Measurements from ENCODE around the gene SEL1L3. TPM values are rescaled to one million over a fixed set of nuclear protein-coding genes. Genes with fewer than 3 reads are reported as not detected.

SEL1L3 gene
- total RNA-seq, 2 experiments from 2014 or later, result 47.6 to 63.4 TPM

GRCh38 chr4:25859429-25860148 lies 3.2 kb downstream of the SEL1L3 start:
- Mint-ChIP-seq H3K27me3 (no peaks in the 10 kb centered on the region), H3K36me3 (ENCODE audit: low read depth) (peaks cover 16% of the 10 kb centered on the region), H3K4me3 (peak overlapping the region; percentile 95), H3K27ac (peak overlapping the region; percentile 97), H3K9me3 (no peaks in the 10 kb centered on the region), H3K4me1 (peaks cover 69% of the 10 kb centered on the region)
- POLR2A ChIA-PET, result interaction anchor here (0.6 kb wide), 1 partner anchor 342 kb away, joined by 3 read pairs; no protein-coding TSS in a partner anchor
- CTCF ChIA-PET, result interaction anchor here (0.6 to 1.6 kb wide), 6 partner anchors 9 to 1001 kb away, joined by 3 read pairs; partner anchors contain the start of genes STIM2 and ZCCHC4
- DNase-seq, result peak; percentile 62

DNA sequence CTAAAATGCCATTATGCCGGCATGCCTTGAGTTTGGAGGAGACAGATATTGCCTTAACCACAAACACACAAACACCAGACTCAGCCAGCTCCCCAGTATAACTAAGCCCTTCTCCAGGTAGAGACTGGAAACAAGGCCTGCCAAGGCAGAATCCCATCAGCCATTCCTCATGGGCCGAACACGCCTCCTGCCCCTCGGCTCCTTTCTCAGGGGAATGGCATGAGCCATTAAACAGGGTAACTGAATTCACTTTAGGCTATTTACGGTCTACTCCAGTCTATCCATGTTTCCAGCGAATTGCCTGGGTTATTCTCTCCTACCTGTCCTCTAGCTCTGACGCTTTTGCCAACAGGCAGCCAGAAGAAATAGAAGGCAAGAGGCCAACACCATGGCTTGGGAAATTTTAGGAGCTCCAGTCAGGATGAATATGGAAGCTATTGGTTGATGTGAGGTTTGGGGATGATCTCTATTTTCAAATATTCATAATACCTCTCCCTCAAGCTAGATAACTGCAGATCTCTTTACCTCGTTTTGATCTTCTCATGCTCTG lies 4.9 kb downstream of the SEL1L3 start:
- no peaks in the 10 kb centered on the region for H3K9me3 Mint-ChIP-seq
- ChIA-PET POLR2A (no interaction called here), CTCF (interaction anchor here (1.1 to 1.5 kb wide), 2 partner anchors 10 to 21 kb away, joined by 3 read pairs; no protein-coding TSS in a partner anchor)
- H3K4me1 Mint-ChIP-seq, result peaks cover 77% of the 10 kb centered on the region
- no peak overlapping the region for H3K4me3 Mint-ChIP-seq
- no peaks in the 10 kb centered on the region for H3K27me3 Mint-ChIP-seq
- peak overlapping the region; percentile 47 for H3K27ac Mint-ChIP-seq
- DNase-seq, result no peak
- H3K36me3 Mint-ChIP-seq (ENCODE audit: low read depth), result peaks cover 16% of the 10 kb centered on the region

GRCh38 chr4:25857403-25857802 lies 5.4 kb downstream of the SEL1L3 start:
- Mint-ChIP-seq H3K36me3 (ENCODE audit: low read depth) (peaks cover 18% of the 10 kb centered on the region), H3K4me1 (peaks cover 77% of the 10 kb centered on the region), H3K9me3 (no peaks in the 10 kb centered on the region), H3K27ac (no peak overlapping the region), H3K27me3 (no peaks in the 10 kb centered on the region), H3K4me3 (no peak overlapping the region)
- POLR2A ChIA-PET, result no interaction called here
- CTCF ChIA-PET, result interaction anchor here (1.1 to 1.5 kb wide), 2 partner anchors 10 to 20 kb away, joined by 3 read pairs; no protein-coding TSS in a partner anchor
- no peak for DNase-seq

DNA sequence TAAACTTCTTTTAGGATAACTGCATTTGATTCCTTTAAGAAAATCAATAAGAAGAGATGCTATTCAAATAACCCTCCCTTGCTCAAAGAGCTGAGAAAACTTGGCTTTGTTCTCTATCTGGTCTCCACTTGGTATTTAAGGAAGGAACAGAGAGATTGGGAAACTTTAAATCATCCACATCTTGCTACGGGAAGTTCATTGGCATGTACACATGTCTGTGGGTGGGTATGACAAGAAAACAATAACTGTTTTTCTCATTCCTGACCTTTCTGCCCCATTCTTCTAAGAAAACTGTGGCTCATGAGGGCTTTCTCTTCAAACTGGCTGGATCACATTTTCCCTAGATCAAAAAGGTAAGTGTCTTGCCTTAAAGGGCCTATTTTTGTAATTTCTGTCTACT lies 6.0 kb downstream of the SEL1L3 start:
- ChIA-PET POLR2A (no interaction called here), CTCF (interaction anchor here (0.6 kb wide), 1 partner anchor 9 kb away, joined by 3 read pairs; no protein-coding TSS in a partner anchor)
- H3K27ac Mint-ChIP-seq, result no peak overlapping the region
- no peaks in the 10 kb centered on the region for H3K27me3 Mint-ChIP-seq
- no peak overlapping the region for H3K4me3 Mint-ChIP-seq
- H3K36me3 Mint-ChIP-seq (ENCODE audit: low read depth), result peaks cover 18% of the 10 kb centered on the region
- H3K4me1 Mint-ChIP-seq, result peaks cover 76% of the 10 kb centered on the region
- H3K9me3 Mint-ChIP-seq, result no peaks in the 10 kb centered on the region
- DNase-seq, result no peak

DNA sequence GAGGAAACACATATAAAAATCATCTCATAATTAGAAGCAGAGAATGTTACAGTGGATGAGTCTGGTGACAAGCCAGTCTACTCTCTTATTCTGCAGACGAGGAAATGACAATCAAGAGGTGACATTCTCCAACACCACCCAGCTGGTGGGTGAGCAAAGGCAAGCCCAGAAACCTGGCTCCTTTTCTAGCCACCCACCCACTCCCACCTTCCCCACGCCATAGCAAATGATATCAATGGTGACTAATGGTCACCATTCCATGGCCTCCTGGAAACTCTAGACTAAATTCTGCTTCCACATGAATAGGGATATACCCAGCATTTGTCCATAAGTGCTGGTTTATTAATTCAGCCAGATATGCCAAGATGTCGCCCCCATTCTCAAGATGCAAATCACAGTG lies 10.7 kb downstream of the SEL1L3 start:
- Mint-ChIP-seq H3K27ac (no peak overlapping the region), H3K4me3 (no peak overlapping the region), H3K4me1 (peaks cover 56% of the 10 kb centered on the region), H3K27me3 (no peaks in the 10 kb centered on the region), H3K36me3 (ENCODE audit: low read depth) (peaks cover 25% of the 10 kb centered on the region), H3K9me3 (no peaks in the 10 kb centered on the region)
- ChIA-PET POLR2A (no interaction called here), CTCF (no interaction called here)
- DNase-seq, result no peak

GRCh38 chr4:25847329-25847728 lies 15.5 kb downstream of the SEL1L3 start:
- peaks cover 56% of the 10 kb centered on the region for H3K4me1 Mint-ChIP-seq
- H3K4me3 Mint-ChIP-seq, result no peak overlapping the region
- ChIA-PET POLR2A (no interaction called here), CTCF (no interaction called here)
- peaks cover 45% of the 10 kb centered on the region for H3K36me3 Mint-ChIP-seq (ENCODE audit: low read depth)
- no peaks in the 10 kb centered on the region for H3K27me3 Mint-ChIP-seq
- DNase-seq, result no peak
- no peak overlapping the region for H3K27ac Mint-ChIP-seq
- H3K9me3 Mint-ChIP-seq, result no peaks in the 10 kb centered on the region

- H3K4me1 Mint-ChIP-seq, result peaks cover 62% of the 10 kb centered on the region
- POLR2A ChIA-PET, result no interaction called here
- H3K9me3 Mint-ChIP-seq, result no peaks in the 10 kb centered on the region
- no peak overlapping the region for H3K4me3 Mint-ChIP-seq
- CTCF ChIA-PET, result interaction anchor here (1.2 kb wide), 1 partner anchor 9 kb away, joined by 4 read pairs; no protein-coding TSS in a partner anchor
- peaks cover 40% of the 10 kb centered on the region for H3K36me3 Mint-ChIP-seq (ENCODE audit: low read depth)
- DNase-seq, result no peak
- no peaks in the 10 kb centered on the region for H3K27me3 Mint-ChIP-seq
- H3K27ac Mint-ChIP-seq, result no peak overlapping the region
These were observed 16.7 kb downstream of the SEL1L3 start for GRCh38 chr4:25845841-25846653.

DNA sequence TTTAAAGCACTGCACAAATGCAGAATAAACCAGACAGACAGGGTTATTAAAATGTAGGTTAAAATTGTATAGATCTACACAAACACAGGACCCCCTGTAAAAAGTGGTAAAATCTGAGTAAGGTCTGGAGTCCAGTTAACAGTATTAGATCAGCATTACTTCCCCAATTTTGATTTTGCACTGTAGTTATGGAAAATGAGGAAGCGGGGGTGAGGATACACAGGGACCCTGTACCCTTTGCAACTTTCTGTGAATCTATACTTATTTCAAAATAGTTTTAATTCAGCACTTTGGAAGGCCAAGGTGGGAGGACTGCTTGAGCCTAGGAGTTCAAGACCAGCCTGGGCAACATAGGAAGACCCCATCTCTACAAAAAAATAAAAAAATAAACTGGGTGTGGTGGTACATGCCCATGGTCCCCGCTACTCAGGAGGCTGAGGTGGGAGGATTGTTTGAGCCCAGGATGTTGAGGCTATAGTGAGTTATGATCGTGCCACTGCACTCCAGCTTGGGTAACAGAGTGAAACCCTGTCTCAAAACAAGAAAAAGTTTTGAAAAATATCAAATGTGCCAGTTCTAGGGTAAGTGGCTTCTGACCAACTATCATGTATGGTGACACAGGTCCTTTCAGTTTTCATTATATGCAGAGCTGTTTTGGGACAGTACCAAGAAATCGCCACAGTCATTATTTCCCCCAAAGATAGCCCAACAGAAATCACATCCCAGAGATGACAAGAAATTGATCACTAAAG lies 17.7 kb downstream of the SEL1L3 start:
- Mint-ChIP-seq H3K27ac (no peak overlapping the region), H3K36me3 (ENCODE audit: low read depth) (peaks cover 36% of the 10 kb centered on the region), H3K4me3 (no peak overlapping the region), H3K4me1 (peaks cover 56% of the 10 kb centered on the region), H3K9me3 (no peaks in the 10 kb centered on the region), H3K27me3 (no peaks in the 10 kb centered on the region)
- DNase-seq, result no peak
- ChIA-PET CTCF (interaction anchor here (1.2 kb wide), 1 partner anchor 9 kb away, joined by 4 read pairs; no protein-coding TSS in a partner anchor), POLR2A (no interaction called here)

DNA sequence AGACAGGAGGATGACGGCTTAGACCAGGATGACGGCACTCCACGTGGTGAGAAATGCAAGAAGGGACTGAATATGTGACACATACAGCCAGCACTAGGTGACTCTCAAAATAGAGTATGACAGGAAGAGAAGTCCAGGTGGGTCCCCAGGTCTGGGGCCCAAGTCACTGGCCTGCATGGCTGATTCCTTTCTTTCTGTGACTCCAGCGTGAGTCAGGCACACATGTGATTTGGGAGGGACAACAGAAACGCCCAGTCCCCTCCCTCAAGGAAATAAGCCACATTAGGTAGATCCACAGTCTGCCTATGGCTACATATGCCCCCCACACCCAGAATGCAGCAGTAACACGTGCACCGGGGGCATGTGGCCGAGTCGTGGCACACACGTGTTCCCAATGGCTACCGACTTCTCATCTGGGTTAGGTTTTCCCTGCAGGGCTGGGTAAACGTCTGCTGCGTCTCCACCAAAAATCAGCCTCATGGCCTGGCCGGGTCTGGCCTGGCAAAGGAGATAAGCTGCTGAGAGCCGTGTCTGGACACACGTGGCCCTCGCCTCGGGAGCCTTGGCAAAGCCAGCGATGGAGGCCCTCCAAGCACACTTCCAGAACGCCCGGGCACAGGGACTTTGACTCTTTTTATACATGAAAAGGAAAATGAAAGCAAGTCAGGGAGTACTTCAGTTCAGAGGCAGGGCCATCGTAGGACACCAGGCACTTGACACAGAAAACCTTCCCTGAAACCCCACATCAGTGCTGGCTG lies 19.3 kb downstream of the SEL1L3 start:
- Mint-ChIP-seq H3K27ac (peak overlapping the region; percentile 83), H3K4me3 (peak overlapping the region; percentile 40), H3K4me1 (peaks cover 47% of the 10 kb centered on the region), H3K27me3 (no peaks in the 10 kb centered on the region), H3K9me3 (no peaks in the 10 kb centered on the region), H3K36me3 (ENCODE audit: low read depth) (peaks cover 38% of the 10 kb centered on the region)
- POLR2A ChIA-PET, result no interaction called here
- DNase-seq, result peak; percentile 15
- CTCF ChIA-PET, result interaction anchor here (1.0 kb wide), 1 partner anchor 16 kb away, joined by 3 read pairs; no protein-coding TSS in a partner anchor

- peaks cover 32% of the 10 kb centered on the region for H3K36me3 Mint-ChIP-seq (ENCODE audit: low read depth)
- DNase-seq, result peak; percentile 63
- peak overlapping the region; percentile 72 for H3K27ac Mint-ChIP-seq
- CTCF ChIA-PET, result interaction anchor here (0.6 to 1.8 kb wide), 4 partner anchors 15 to 146 kb away, joined by 3 to 5 read pairs (median 4); no protein-coding TSS in a partner anchor
- H3K9me3 Mint-ChIP-seq, result no peaks in the 10 kb centered on the region
- H3K4me3 Mint-ChIP-seq, result no peak overlapping the region
- POLR2A ChIA-PET, result no interaction called here
- no peaks in the 10 kb centered on the region for H3K27me3 Mint-ChIP-seq
- peaks cover 42% of the 10 kb centered on the region for H3K4me1 Mint-ChIP-seq
These were observed 20.5 kb downstream of the SEL1L3 start for GRCh38 chr4:25842229-25842845.

- H3K27me3 Mint-ChIP-seq, result no peaks in the 10 kb centered on the region
- H3K4me1 Mint-ChIP-seq, result peaks cover 34% of the 10 kb centered on the region
- no peak for DNase-seq
- POLR2A ChIA-PET, result no interaction called here
- CTCF ChIA-PET, result no interaction called here
- no peak overlapping the region for H3K27ac Mint-ChIP-seq
- H3K36me3 Mint-ChIP-seq (ENCODE audit: low read depth), result peaks cover 24% of the 10 kb centered on the region
- H3K4me3 Mint-ChIP-seq, result no peak overlapping the region
- no peaks in the 10 kb centered on the region for H3K9me3 Mint-ChIP-seq
These were observed 23.1 kb downstream of the SEL1L3 start for GRCh38 chr4:25839687-25840086.

Data from activated CD4-positive, alpha-beta T cell treated with anti-CD3 and anti-CD28 coated beads, Interleukin-2, amount 10 ng/mL, durations not matched to agents 7 days and 5 days (primary cell).